Measurements from ENCODE around the gene POFUT1.

DNA sequence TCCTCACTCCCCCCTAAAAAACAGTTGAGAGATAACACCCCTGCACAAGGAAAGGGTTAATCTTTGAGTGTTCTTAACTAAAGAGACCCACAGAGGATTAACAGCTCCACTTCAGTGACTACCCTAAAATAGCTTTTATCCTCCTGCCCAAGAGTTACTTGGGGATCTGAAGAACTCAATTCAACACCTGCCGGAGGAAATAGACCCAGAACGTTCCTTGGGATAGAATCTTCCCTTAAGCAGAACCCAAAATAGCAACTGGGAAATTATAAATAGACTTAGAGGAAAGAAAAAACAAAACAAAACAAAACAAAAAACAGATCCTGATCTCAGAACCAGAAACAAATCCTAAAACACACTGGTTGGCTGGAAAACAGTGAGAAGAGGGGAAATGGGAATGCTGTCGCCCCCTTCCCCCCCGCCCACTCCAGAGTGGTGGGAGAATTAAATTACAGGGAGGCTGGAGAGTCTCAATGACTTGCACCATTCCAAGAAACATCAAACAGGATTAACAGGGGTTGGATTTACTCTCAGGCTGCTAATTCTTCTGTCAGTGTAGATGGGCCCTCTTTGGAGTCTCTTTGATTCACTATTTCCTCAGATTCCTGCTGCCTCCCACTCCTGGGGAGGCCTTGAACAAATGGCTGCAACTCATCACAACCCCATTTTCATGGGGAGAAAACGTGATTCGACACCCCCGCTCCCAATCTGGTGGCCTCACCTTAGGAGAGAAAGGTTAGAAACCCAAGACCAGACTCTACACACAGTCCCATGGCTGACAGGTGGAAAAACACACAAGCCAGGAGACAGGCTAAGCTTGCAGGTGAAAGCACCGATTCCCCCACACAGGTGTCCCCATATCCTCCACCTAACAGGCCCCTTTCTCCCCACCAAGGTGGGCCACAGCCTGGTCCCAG is 1.6 kb upstream of the POFUT1 start:
- TF ChIP-seq, protein P1, sequence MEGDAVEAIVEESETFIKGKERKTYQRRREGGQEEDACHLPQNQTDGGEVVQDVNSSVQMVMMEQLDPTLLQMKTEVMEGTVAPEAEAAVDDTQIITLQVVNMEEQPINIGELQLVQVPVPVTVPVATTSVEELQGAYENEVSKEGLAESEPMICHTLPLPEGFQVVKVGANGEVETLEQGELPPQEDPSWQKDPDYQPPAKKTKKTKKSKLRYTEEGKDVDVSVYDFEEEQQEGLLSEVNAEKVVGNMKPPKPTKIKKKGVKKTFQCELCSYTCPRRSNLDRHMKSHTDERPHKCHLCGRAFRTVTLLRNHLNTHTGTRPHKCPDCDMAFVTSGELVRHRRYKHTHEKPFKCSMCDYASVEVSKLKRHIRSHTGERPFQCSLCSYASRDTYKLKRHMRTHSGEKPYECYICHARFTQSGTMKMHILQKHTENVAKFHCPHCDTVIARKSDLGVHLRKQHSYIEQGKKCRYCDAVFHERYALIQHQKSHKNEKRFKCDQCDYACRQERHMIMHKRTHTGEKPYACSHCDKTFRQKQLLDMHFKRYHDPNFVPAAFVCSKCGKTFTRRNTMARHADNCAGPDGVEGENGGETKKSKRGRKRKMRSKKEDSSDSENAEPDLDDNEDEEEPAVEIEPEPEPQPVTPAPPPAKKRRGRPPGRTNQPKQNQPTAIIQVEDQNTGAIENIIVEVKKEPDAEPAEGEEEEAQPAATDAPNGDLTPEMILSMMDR (IDR thresholded peaks at IDR 0.05; ENCODE audit: insufficient read depth, low read depth, low read length), result no peak
- no peak for TF ChIP-seq EZH2 (IDR thresholded peaks at IDR 0.05; ENCODE audit: insufficient read depth, low read length)

All from astrocyte (in vitro differentiated cells and primary cell).